Kidney (tissue), 14 donors: ENCODE data around the gene KCNB1. TPM values are rescaled to one million over a fixed set of nuclear protein-coding genes. Genes with fewer than 3 reads are reported as not detected.

Experiments used
- DNase-seq, 5 donors: peaks; one replicate each; pipeline ENCODE4 v3.0.0-alpha.2; 2013 to 2020
- FAIRE-seq: peaks from 2 replicates; lab custom pipeline; 2012; peaks lifted over from hg19 to GRCh38; lab: Jason Lieb, UNC
- H3K27ac ChIP-seq, 2 donors: one replicate each; pipeline ENCODE4 v1.7.0; 2013; ENCODE audit warnings: low read depth in 2 of 2, low read length in 2 of 2, inconsistent platforms in 1 of 2
- H3K27me3 ChIP-seq: one replicate; pipeline ENCODE4 v1.7.1; 2013; ENCODE audit warnings: low read length, inconsistent platforms; ENCODE audit not compliant: control insufficient read depth, insufficient read depth
- H3K36me3 ChIP-seq, 3 donors: one replicate each; pipeline versions ENCODE4 v1.7.0 to v1.7.1; 2013; ENCODE audit warnings: low read length in 3 of 3, control low read depth in 1 of 3, inconsistent platforms in 1 of 3; ENCODE audit not compliant: insufficient read depth in 3 of 3, control insufficient read depth in 2 of 3
- H3K4me1 ChIP-seq, 3 donors: one replicate each; pipeline versions ENCODE4 v1.7.0 to v1.7.1; 2013; ENCODE audit warnings: low read length in 3 of 3, inconsistent platforms in 1 of 3, low read depth in 1 of 3; ENCODE audit not compliant: control insufficient read depth in 2 of 3, insufficient read depth in 2 of 3
- H3K4me3 ChIP-seq, 3 donors: one replicate each; pipeline versions ENCODE4 v1.7.0 to v1.8.1; 2013; ENCODE audit warnings: low read length in 3 of 3, control low read depth in 1 of 3, inconsistent platforms in 1 of 3
- H3K9ac ChIP-seq, 3 donors: one replicate each; pipeline versions ENCODE4 v1.7.0 to v1.7.1; 2013; ENCODE audit warnings: low read length in 3 of 3, control low read depth in 1 of 3, inconsistent platforms in 1 of 3
- H3K9me3 ChIP-seq, 3 donors: one replicate each; pipeline versions ENCODE4 v1.7.0 to v1.7.1; 2013; ENCODE audit warnings: low read length in 3 of 3, control low read depth in 1 of 3, inconsistent platforms in 1 of 3; ENCODE audit not compliant: control insufficient read depth in 2 of 3, insufficient read depth in 1 of 3
- intact Hi-C: fragments of 100-400 bp; cut with DNase I; formaldehyde crosslinking; loops from one replicate; pipeline ENCODE4 v1.11.1; 2022
- polyA plus RNA-seq: library from polyadenylated mRNA; stranded (reverse); fragments of 350-450 nt; fragmentation: Illumina TruSeq; extraction: RNeasy Lipid Tissue Mini Kit (QIAGEN cat#74804); gene quantifications from one replicate; pipeline ENCODE4 v1.2.3, GENCODE V29; 2014; ENCODE audit warnings: low read depth, low replicate concordance; ENCODE audit not compliant: insufficient read depth
- total RNA-seq: library from RNA; stranded (reverse); fragmentation: NEBNext Ultra II Directional; extraction: Animal tissue kit (Norgen Biotek cat#: 25700); gene quantifications from one replicate; pipeline ENCODE4 v1.2.1, GENCODE V29; 2021
- TF ChIP-seq, protein P1 (sequence below): IDR thresholded peaks from 3 replicates; pipeline ENCODE4 v1.5.1; 2012; ENCODE audit warnings: mild to moderate bottlenecking, moderate library complexity, borderline replicate concordance; ENCODE audit not compliant: insufficient read depth; ENCODE audit errors: extremely low read depth
- donor health status: control.
- donor health status: control.
- donor health status: control.
- donor health status: control.
- donor health status: control.
- donor health status: DM: yes; HTN: yes; CAD: no.
- donor health status: Normal renal cell carcinoma (clear cell type).

Gene KCNB1
- total and polyA plus RNA-seq, 2 donors from 2014 or later = 0.26 to 1.2 TPM

- intact Hi-C loops = no loop called here
- Histone ChIP-seq H3K36me3 (no peaks in the 10 kb centered on the region), H3K4me3 (no peak overlapping the region), H3K27me3 (no peaks in the 10 kb centered on the region), H3K9me3 (no peaks in the 10 kb centered on the region), H3K9ac (no peak overlapping the region), H3K27ac (no peak overlapping the region), H3K4me1 (no peaks in the 10 kb centered on the region)
- no peak for FAIRE-seq
- TF ChIP-seq, protein P1, sequence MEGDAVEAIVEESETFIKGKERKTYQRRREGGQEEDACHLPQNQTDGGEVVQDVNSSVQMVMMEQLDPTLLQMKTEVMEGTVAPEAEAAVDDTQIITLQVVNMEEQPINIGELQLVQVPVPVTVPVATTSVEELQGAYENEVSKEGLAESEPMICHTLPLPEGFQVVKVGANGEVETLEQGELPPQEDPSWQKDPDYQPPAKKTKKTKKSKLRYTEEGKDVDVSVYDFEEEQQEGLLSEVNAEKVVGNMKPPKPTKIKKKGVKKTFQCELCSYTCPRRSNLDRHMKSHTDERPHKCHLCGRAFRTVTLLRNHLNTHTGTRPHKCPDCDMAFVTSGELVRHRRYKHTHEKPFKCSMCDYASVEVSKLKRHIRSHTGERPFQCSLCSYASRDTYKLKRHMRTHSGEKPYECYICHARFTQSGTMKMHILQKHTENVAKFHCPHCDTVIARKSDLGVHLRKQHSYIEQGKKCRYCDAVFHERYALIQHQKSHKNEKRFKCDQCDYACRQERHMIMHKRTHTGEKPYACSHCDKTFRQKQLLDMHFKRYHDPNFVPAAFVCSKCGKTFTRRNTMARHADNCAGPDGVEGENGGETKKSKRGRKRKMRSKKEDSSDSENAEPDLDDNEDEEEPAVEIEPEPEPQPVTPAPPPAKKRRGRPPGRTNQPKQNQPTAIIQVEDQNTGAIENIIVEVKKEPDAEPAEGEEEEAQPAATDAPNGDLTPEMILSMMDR = no peak
- no peak for DNase-seq
Measured at GRCh38 chr20:49459684-49460083, 22.8 kb downstream of the KCNB1 start.

- TF ChIP-seq, protein P1 = no peak
- Histone ChIP-seq H3K9ac (no peak overlapping the region), H3K4me1 (no peaks in the 10 kb centered on the region), H3K9me3 (no peaks in the 10 kb centered on the region), H3K36me3 (no peaks in the 10 kb centered on the region), H3K27ac (no peak overlapping the region), H3K4me3 (no peak overlapping the region), H3K27me3 (no peaks in the 10 kb centered on the region)
- no peak for FAIRE-seq
- peak in 2 of 5 donors; percentile 67 to 79 for DNase-seq
- intact Hi-C loops = no loop called here
Measured at GRCh38 chr20:49457444-49457843, 25.0 kb downstream of the KCNB1 start.

DNA sequence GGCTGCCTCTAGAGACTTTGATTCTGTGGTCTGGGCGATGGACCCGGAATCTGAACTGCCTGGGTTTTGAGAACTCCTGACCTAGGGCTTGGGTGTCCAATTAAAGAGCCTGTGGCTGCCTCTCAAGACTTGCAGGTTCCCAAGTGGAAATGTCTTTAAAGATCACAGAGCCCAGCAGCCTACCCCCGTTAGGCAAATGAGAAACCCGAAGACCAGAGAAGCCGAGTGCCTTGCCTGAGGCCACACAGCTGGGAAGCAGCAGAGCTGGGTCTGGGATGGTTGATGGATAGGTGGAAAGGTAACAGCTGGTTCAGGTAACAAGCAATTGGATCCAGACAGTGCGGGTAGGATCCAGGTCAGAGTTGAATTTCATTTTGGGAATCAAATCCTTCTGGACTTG lies 25.8 kb downstream of the KCNB1 start:
- FAIRE-seq (no peak), DNase-seq (no peak)
- Histone ChIP-seq H3K27ac (no peak overlapping the region), H3K27me3 (no peaks in the 10 kb centered on the region), H3K4me3 (no peak overlapping the region), H3K36me3 (no peaks in the 10 kb centered on the region), H3K4me1 (no peaks in the 10 kb centered on the region), H3K9me3 (no peaks in the 10 kb centered on the region), H3K9ac (no peak overlapping the region)
- intact Hi-C loops = no loop called here
- TF ChIP-seq, protein P1 = no peak

DNA sequence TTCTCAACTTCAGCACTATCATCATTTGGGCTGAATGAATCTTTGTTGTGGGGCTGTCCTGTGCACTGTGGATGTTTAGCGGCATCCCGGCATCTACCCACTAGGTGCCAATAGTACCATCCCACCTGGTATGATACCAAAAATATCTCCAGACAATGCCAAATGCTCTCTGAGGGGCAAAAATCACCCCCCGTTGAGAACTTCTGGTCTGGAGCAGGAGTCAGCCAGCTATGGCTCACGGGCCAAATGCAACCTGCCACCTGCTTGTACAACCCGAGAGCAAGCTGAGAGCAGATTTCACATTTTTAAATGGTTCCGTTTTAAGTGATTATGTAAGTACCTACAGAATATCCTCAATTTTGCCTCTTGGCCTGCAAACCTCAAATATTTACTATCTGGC lies 26.8 kb downstream of the KCNB1 start:
- no peak overlapping the region for H3K9ac ChIP-seq
- DNase-seq (no peak), FAIRE-seq (no peak)
- H3K4me1 ChIP-seq = no peaks in the 10 kb centered on the region
- H3K36me3 ChIP-seq = no peaks in the 10 kb centered on the region
- TF ChIP-seq, protein P1 = no peak
- no peak overlapping the region for H3K4me3 ChIP-seq
- H3K27me3 ChIP-seq = no peaks in the 10 kb centered on the region
- H3K27ac ChIP-seq = no peak overlapping the region
- intact Hi-C loops = no loop called here
- no peaks in the 10 kb centered on the region for H3K9me3 ChIP-seq
